Body of pancreas (tissue), 4 donors: ENCODE data around the gene CLDN14. TPM values are rescaled to one million over a fixed set of nuclear protein-coding genes. Genes with fewer than 3 reads are reported as not detected.

Source experiments
- ATAC-seq: fragments of 150-250 bp; one replicate; pipeline ENCODE4 v1.9.1; 2016
- DNase-seq, 4 donors: peaks; one replicate each; pipeline ENCODE4 v3.0.0-alpha.2; 2019
- H3K27ac ChIP-seq, 4 donors: fragments of 200-600 bp; sonication (generic); 1 replicate in 3 of 4; 2 replicates in 1 of 4; pipeline versions ENCODE4 v1.5.1 to v1.6.1; 2016 to 2019; ENCODE audit warnings: mild to moderate bottlenecking in 1 of 4, mixed read lengths in 1 of 4, moderate library complexity in 1 of 4
- H3K27me3 ChIP-seq, 2 donors: fragments of 200-600 bp; sonication (generic); one replicate each; pipeline ENCODE4 v1.6.0; 2016; ENCODE audit warnings: mild to moderate bottlenecking in 1 of 2
- H3K36me3 ChIP-seq, 2 donors: fragments of 200-600 bp; sonication (generic); replicated peaks in 1 of 2; 2 replicates each; pipeline ENCODE4 v1.5.1; 2016; ENCODE audit warnings: low read depth in 2 of 2; ENCODE audit not compliant: insufficient read depth in 1 of 2
- H3K4me1 ChIP-seq: fragments of 200-600 bp; sonication (generic); one replicate; pipeline ENCODE4 v1.6.0; 2016
- H3K4me3 ChIP-seq, 2 donors: fragments of 200-600 bp; sonication (generic); 1 replicate in 1 of 2; 2 replicates in 1 of 2; pipeline ENCODE4 v1.5.1; 2016 to 2019
- H3K9me3 ChIP-seq, 3 donors: fragments of 200-600 bp; sonication (generic); 1 replicate in 2 of 3; 2 replicates in 1 of 3; pipeline ENCODE4 v1.5.1; 2016
- CTCF ChIP-seq, 7 experiments: fragments of 450-650 bp in 4 of 7; fragments of 200-600 bp in 3 of 7; sonication (generic) in 3 of 7; IDR thresholded peaks; one replicate each; pipeline ENCODE4 v1.5.1; 2016 to 2019; ENCODE audit warnings: antibody characterized with exemption in 7 of 7
- POLR2A ChIP-seq, 3 donors: fragments of 450-650 bp; IDR thresholded peaks; one replicate each; pipeline ENCODE4 v1.6.1; 2016; ENCODE audit warnings: antibody characterized with exemption in 3 of 3, mild to moderate bottlenecking in 2 of 3
- WGBS, 2 donors: methylation state at CpG; one replicate each; pipeline ENCODE4 v1.1.5; 2017; 5-methylcytosine and 5-hydroxymethylcytosine counted together
- intact Hi-C: fragments of 100-400 bp; cut with DNase I; formaldehyde crosslinking; loops from one replicate; pipeline ENCODE4 v1.15.1; 2023
- total RNA-seq, 2 donors: library from RNA; depleted of rRNA; stranded (reverse); fragments of >200 nt; gene quantifications; one replicate each; pipeline ENCODE4 v1.1.0, GENCODE V29; 2016

Gene CLDN14
- total RNA-seq, 2 donors from 2014 or later, result 0.26 TPM; not detected in 1

- H3K36me3 ChIP-seq, result no peaks in the 10 kb centered on the region
- ATAC-seq (peak; percentile 48), DNase-seq (peak; percentile 38 to 65 (median 60))
- intact Hi-C loops, result no loop called here
- H3K27me3 ChIP-seq, result no peaks in the 10 kb centered on the region
- H3K9me3 ChIP-seq, result no peaks in the 10 kb centered on the region
- H3K27ac ChIP-seq, result no peak overlapping the region
- TF ChIP-seq CTCF (IDR thresholded peaks at IDR 0.05) (no peak), POLR2A (IDR thresholded peaks at IDR 0.05) (no peak)
- no peaks in the 10 kb centered on the region for H3K4me1 ChIP-seq
- 22 to 32% methylated on average over 6 of the region's 6 CpGs for WGBS, 2 donors
- no peak overlapping the region for H3K4me3 ChIP-seq
Measured at GRCh38 chr21:36487641-36488307, 7.9 kb upstream of the CLDN14 start.

GRCh38 chr21:36486246-36486645 lies 6.3 kb upstream of the CLDN14 start:
- no peak for DNase-seq
- no peaks in the 10 kb centered on the region for H3K27me3 ChIP-seq
- no peak for TF ChIP-seq CTCF (IDR thresholded peaks at IDR 0.05)
- 76 to 86% methylated on average over 6 to 9 of the region's 9 CpGs for WGBS, 2 donors
- no peaks in the 10 kb centered on the region for H3K9me3 ChIP-seq
- ATAC-seq, result no peak
- no peak overlapping the region for H3K27ac ChIP-seq
- peaks cover 10% of the 10 kb centered on the region for H3K4me1 ChIP-seq
- no peaks in the 10 kb centered on the region for H3K36me3 ChIP-seq
- intact Hi-C loops, result no loop called here
- no peak overlapping the region for H3K4me3 ChIP-seq

GRCh38 chr21:36485476-36485875 lies 5.6 kb upstream of the CLDN14 start:
- intact Hi-C loops, result no loop called here
- no peak for DNase-seq
- TF ChIP-seq CTCF (IDR thresholded peaks at IDR 0.05) (no peak), POLR2A (IDR thresholded peaks at IDR 0.05) (no peak)
- H3K4me3 ChIP-seq, result no peak overlapping the region
- peaks cover 18% of the 10 kb centered on the region for H3K4me1 ChIP-seq
- H3K36me3 ChIP-seq, result no peaks in the 10 kb centered on the region
- no peak for ATAC-seq
- no peaks in the 10 kb centered on the region for H3K9me3 ChIP-seq
- H3K27ac ChIP-seq, result no peak overlapping the region
- no peaks in the 10 kb centered on the region for H3K27me3 ChIP-seq
- WGBS, 2 donors, result 85 to 87% methylated on average over 7 of the region's 7 CpGs

- H3K27ac ChIP-seq, result no peak overlapping the region
- peaks cover 35% of the 10 kb centered on the region for H3K4me1 ChIP-seq
- no peak overlapping the region for H3K4me3 ChIP-seq
- ATAC-seq, result no peak
- WGBS, 2 donors, result 92 to 94% methylated on average over 2 to 9 of the region's 10 CpGs
- no peaks in the 10 kb centered on the region for H3K36me3 ChIP-seq
- intact Hi-C loops, result no loop called here
- TF ChIP-seq POLR2A (IDR thresholded peaks at IDR 0.05) (no peak), CTCF (IDR thresholded peaks at IDR 0.05) (no peak)
- no peaks in the 10 kb centered on the region for H3K27me3 ChIP-seq
- DNase-seq, result no peak
- no peaks in the 10 kb centered on the region for H3K9me3 ChIP-seq
Measured at GRCh38 chr21:36483095-36483494, 3.2 kb upstream of the CLDN14 start.

GRCh38 chr21:36482673-36483072 lies 2.8 kb upstream of the CLDN14 start:
- intact Hi-C loops, result no loop called here
- Histone ChIP-seq H3K4me1 (peaks cover 35% of the 10 kb centered on the region), H3K36me3 (no peaks in the 10 kb centered on the region), H3K27me3 (no peaks in the 10 kb centered on the region), H3K9me3 (no peaks in the 10 kb centered on the region), H3K4me3 (no peak overlapping the region), H3K27ac (no peak overlapping the region)
- ATAC-seq, result no peak
- TF ChIP-seq POLR2A (IDR thresholded peaks at IDR 0.05) (no peak), CTCF (IDR thresholded peaks at IDR 0.05) (no peak)
- WGBS, 2 donors, result 80 to 88% methylated on average over 4 of the region's 4 CpGs
- DNase-seq, result no peak
